Left ventricle myocardium superior (tissue), 1 donor: ENCODE measurements around the gene NEU4. TPM values are rescaled to one million over a fixed set of nuclear protein-coding genes. Genes with fewer than 3 reads are reported as not detected.
"Not testable (repeated sequence)": the region's sequence is repeated elsewhere in the genome, so short reads cannot be mapped to it uniquely, and the experiment has no call there.

Experiments used
- ATAC-seq: fragments of 200-7000 bp; cut with Tn5 transposase; one replicate; pipeline ENCODE4 v1.9.1; 2020; ENCODE audit warnings: mild to moderate bottlenecking, moderate library complexity
- DNase-seq: peaks from one replicate; pipeline ENCODE4 v3.0.0-alpha.2; 2020
- intact Hi-C: fragments of 100-400 bp; cut with micrococcal nuclease; formaldehyde crosslinking; loops from one replicate; pipeline ENCODE4 v1.11.0; 2022
- long read RNA-seq: library from polyadenylated mRNA; unstranded; transcript quantifications from one replicate; pipeline ENCODE4 v2.0.0, GENCODE V29; 2021
- total RNA-seq: library from RNA; stranded (reverse); fragmentation: NEBNext Ultra II Directional; extraction: Animal tissue kit (Norgen Biotek cat#: 25700); gene quantifications from one replicate; pipeline ENCODE4 v1.2.1, GENCODE V29; 2021
- donor health status: DM: no; HTN: yes; CAD: no; lungs with severe emphysema.

The NEU4 gene
- 0.52 TPM for total RNA-seq
- long read RNA-seq = 0 reads

- DNase-seq = peak; percentile 28
- ATAC-seq = no peak
- intact Hi-C loops = no loop called here
Observed at GRCh38 chr2:241808721-241809382, at the start of gene NEU4. Gene NEU4, plus strand, starts transcription at chr2:241809193. Its CDS starts 5,292 bp downstream, at chr2:241814485.

GRCh38 chr2:241759893-241760292 is 49.1 kb upstream of the NEU4 start:
- DNase-seq, ATAC-seq, intact Hi-C loops: not testable (repeated sequence)

GRCh38 chr2:241760301-241760771 is 48.7 kb upstream of the NEU4 start:
- no peak for DNase-seq
- ATAC-seq = no peak
- intact Hi-C loops = no loop called here

- ATAC-seq (no peak), DNase-seq (no peak)
- intact Hi-C loops = no loop called here
Observed at GRCh38 chr2:241762321-241762932, 46.6 kb upstream of the NEU4 start.

- DNase-seq (no peak), ATAC-seq (peak; percentile 19)
- intact Hi-C loops = no loop called here
Observed at GRCh38 chr2:241762933-241763369, 46.0 kb upstream of the NEU4 start.

- no peak for ATAC-seq
- intact Hi-C loops = no loop called here
- DNase-seq = no peak
Observed at GRCh38 chr2:241763551-241764274, 45.3 kb upstream of the NEU4 start.

- ATAC-seq (no peak), DNase-seq (no peak)
- intact Hi-C loops = no loop called here
Observed at GRCh38 chr2:241764275-241765241, 44.4 kb upstream of the NEU4 start.

GRCh38 chr2:241767464-241768250 is 41.3 kb upstream of the NEU4 start:
- DNase-seq = no peak
- intact Hi-C loops = no loop called here
- ATAC-seq = no peak

GRCh38 chr2:241768251-241768711 is 40.7 kb upstream of the NEU4 start:
- ATAC-seq (no peak), DNase-seq (no peak)

GRCh38 chr2:241768850-241769249 is 40.1 kb upstream of the NEU4 start:
- no peak for ATAC-seq
- DNase-seq = no peak
- intact Hi-C loops = no loop called here

More at GRCh38 chr2:241768251-241768711, 40.7 kb upstream of the NEU4 start:
- intact Hi-C loops = no loop called here

GRCh38 chr2:241769819-241770184 is 39.2 kb upstream of the NEU4 start:
- DNase-seq (no peak), ATAC-seq (no peak)
- intact Hi-C loops = no loop called here

- DNase-seq = no peak
- ATAC-seq = peak; percentile 36
- intact Hi-C loops = no loop called here
Observed at GRCh38 chr2:241770185-241770935, 38.6 kb upstream of the NEU4 start.

GRCh38 chr2:241770936-241771285 is 38.1 kb upstream of the NEU4 start:
- no peak for ATAC-seq
- no peak for DNase-seq
- intact Hi-C loops = no loop called here

GRCh38 chr2:241771286-241772062 is 37.5 kb upstream of the NEU4 start:
- peak; percentile 55 for DNase-seq
- intact Hi-C loops = no loop called here
- peak; percentile 40 for ATAC-seq

- DNase-seq = no peak
- no peak for ATAC-seq
Observed at GRCh38 chr2:241772063-241772499, 36.9 kb upstream of the NEU4 start.

GRCh38 chr2:241773511-241774418 is 35.2 kb upstream of the NEU4 start:
- peak; percentile 25 for DNase-seq
- intact Hi-C loops = no loop called here
- ATAC-seq = no peak

More at GRCh38 chr2:241772063-241772499, 36.9 kb upstream of the NEU4 start:
- intact Hi-C loops = no loop called here
